Sigmoid colon (tissue), 7 donors: ENCODE measurements around the gene PTPRO. TPM values are rescaled to one million over a fixed set of nuclear protein-coding genes. Genes with fewer than 3 reads are reported as not detected.

Experiments
- DNase-seq: peaks from one replicate; pipeline ENCODE4 v3.0.0-alpha.2; 2019
- H3K27ac ChIP-seq, 4 donors: fragments of 200-600 bp; sonication (generic); one replicate each; pipeline ENCODE4 v1.5.1; 2016 to 2019; ENCODE audit warnings: mild to moderate bottlenecking in 1 of 4
- H3K27me3 ChIP-seq, 3 donors: fragments of 200-600 bp; sonication (generic); one replicate each; pipeline ENCODE4 v1.5.1; 2019; ENCODE audit warnings: mild to moderate bottlenecking in 1 of 3
- H3K36me3 ChIP-seq, 4 donors: fragments of 200-600 bp; sonication (generic); one replicate each; pipeline ENCODE4 v1.5.1; 2016 to 2019
- H3K4me1 ChIP-seq, 4 donors: fragments of 200-600 bp; sonication (generic); one replicate each; pipeline ENCODE4 v1.5.1; 2017 to 2019
- H3K4me3 ChIP-seq, 4 donors: fragments of 200-600 bp; sonication (generic); one replicate each; pipeline ENCODE4 v1.5.1; 2017 to 2019; ENCODE audit warnings: mild to moderate bottlenecking in 2 of 4, moderate library complexity in 1 of 4
- H3K9me3 ChIP-seq, 4 donors: fragments of 200-600 bp in 3 of 4; sonication (generic) in 3 of 4; one replicate each; pipeline versions ENCODE4 v1.5.1 to v1.6.1; 2013 to 2019
- EP300 ChIP-seq, 4 donors: sonication (generic); formaldehyde crosslinking; IDR thresholded peaks; one replicate each; pipeline ENCODE4 v1.6.1; 2017; ENCODE audit warnings: antibody characterized with exemption in 4 of 4
- POLR2A ChIP-seq, 2 donors: fragments of 450-650 bp; IDR thresholded peaks; one replicate each; pipeline ENCODE4 v1.6.1; 2016; ENCODE audit warnings: antibody characterized with exemption in 2 of 2, mild to moderate bottlenecking in 2 of 2, moderate library complexity in 2 of 2
- POLR2AphosphoS5 ChIP-seq, 4 donors: sonication (generic); formaldehyde crosslinking; IDR thresholded peaks; one replicate each; pipeline ENCODE4 v1.6.1; 2017; ENCODE audit warnings: antibody characterized with exemption in 4 of 4
- WGBS, 2 donors: extraction: QIAGEN DNeasy Blood & Tissue Kit; methylation state at CpG; one replicate each; pipeline ENCODE4 v1.1.7; 2013; 5-methylcytosine and 5-hydroxymethylcytosine counted together
- intact Hi-C: fragments of 100-400 bp; cut with DNase I; formaldehyde crosslinking; loops from one replicate; pipeline ENCODE4 v1.15.1; 2023
- polyA plus RNA-seq, 3 donors: library from polyadenylated mRNA; stranded (reverse); fragments of 200-250 nt; gene quantifications; one replicate each; pipeline ENCODE4 v1.2.3, GENCODE V29; 2013
- total RNA-seq, 4 donors: library from RNA; depleted of rRNA; stranded (reverse); fragments of >200 nt; gene quantifications; one replicate each; pipeline ENCODE4 v1.1.0, GENCODE V29; 2016
- TF ChIP-seq, protein P1 (sequence below), 4 experiments: fragments of 450-650 bp in 3 of 4; fragments of 200-600 bp in 1 of 4; IDR thresholded peaks; one replicate each; pipeline ENCODE4 v1.5.1; 2016 to 2019; ENCODE audit warnings: antibody characterized with exemption in 4 of 4, mild to moderate bottlenecking in 3 of 4, moderate library complexity in 2 of 4
- donor health status: healthy with polysubstance abuse.
- donor health status: Bipolar disorder and iron deficiency.
- donor health status: healthy.

The PTPRO gene
- total and polyA plus RNA-seq, 7 donors: 0.99 to 8.5 (median 1.9) TPM

DNA sequence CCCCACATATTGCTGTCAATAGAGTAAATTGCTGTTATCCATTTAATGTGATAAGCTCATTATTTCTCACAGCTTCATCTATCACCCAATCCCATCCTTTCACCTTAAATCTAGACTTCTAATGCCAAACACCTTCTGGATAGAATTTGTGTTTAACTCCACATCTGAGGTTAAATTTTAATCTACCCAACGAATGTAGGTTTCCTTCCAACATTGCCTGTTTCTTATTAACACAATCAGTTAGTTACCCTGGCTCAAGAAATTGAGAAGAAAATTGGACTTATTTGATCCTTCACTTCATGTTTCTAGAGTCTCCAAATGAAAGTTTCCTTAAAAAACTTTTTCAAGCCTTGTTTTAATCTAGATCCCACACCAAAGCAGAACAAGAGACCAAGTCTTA, 67.3 kb downstream of the PTPRO start:
- no peak overlapping the region for H3K4me3 ChIP-seq
- no peak for DNase-seq
- no peaks in the 10 kb centered on the region for H3K4me1 ChIP-seq
- intact Hi-C loops: no loop called here
- no peak for TF ChIP-seq POLR2A (IDR thresholded peaks at IDR 0.05)
- TF ChIP-seq, protein P1, sequence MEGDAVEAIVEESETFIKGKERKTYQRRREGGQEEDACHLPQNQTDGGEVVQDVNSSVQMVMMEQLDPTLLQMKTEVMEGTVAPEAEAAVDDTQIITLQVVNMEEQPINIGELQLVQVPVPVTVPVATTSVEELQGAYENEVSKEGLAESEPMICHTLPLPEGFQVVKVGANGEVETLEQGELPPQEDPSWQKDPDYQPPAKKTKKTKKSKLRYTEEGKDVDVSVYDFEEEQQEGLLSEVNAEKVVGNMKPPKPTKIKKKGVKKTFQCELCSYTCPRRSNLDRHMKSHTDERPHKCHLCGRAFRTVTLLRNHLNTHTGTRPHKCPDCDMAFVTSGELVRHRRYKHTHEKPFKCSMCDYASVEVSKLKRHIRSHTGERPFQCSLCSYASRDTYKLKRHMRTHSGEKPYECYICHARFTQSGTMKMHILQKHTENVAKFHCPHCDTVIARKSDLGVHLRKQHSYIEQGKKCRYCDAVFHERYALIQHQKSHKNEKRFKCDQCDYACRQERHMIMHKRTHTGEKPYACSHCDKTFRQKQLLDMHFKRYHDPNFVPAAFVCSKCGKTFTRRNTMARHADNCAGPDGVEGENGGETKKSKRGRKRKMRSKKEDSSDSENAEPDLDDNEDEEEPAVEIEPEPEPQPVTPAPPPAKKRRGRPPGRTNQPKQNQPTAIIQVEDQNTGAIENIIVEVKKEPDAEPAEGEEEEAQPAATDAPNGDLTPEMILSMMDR (IDR thresholded peaks at IDR 0.05): no peak
- TF ChIP-seq EP300 (IDR thresholded peaks at IDR 0.05): no peak
- no peak for TF ChIP-seq POLR2AphosphoS5 (IDR thresholded peaks at IDR 0.05)
- H3K27ac ChIP-seq: no peak overlapping the region
- WGBS, 2 donors: 33 to 62% methylated on average over 1 of the region's 1 CpG
- H3K36me3 ChIP-seq: no peaks in the 10 kb centered on the region
- no peaks in the 10 kb centered on the region for H3K27me3 ChIP-seq
- H3K9me3 ChIP-seq: no peaks in the 10 kb centered on the region

DNA sequence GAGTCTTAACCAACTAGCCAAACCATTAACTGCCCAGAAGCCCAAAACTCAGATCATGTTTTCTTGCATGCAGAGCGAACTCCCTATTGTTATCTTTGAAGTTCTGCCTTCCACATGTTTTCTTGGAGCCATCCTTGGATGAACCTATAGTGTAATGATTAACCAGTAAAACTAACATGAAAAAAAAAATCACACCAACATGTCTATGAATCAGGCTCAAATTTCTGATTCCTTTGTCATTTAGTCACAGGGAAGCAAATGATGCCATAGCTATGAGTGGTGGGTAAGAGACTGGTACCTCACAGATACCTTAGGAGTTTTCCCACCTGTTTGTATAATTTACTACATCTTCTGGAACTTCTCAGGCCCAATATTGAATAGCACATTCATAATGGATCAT, 70.7 kb downstream of the PTPRO start:
- no peak for DNase-seq
- intact Hi-C loops: no loop called here
- H3K9me3 ChIP-seq: no peaks in the 10 kb centered on the region
- H3K4me3 ChIP-seq: no peak overlapping the region
- no peak overlapping the region for H3K27ac ChIP-seq
- no peaks in the 10 kb centered on the region for H3K27me3 ChIP-seq
- TF ChIP-seq EP300 (IDR thresholded peaks at IDR 0.05): no peak
- TF ChIP-seq, protein P1 (IDR thresholded peaks at IDR 0.05): no peak
- TF ChIP-seq POLR2AphosphoS5 (IDR thresholded peaks at IDR 0.05): no peak
- 88 to 93% methylated on average over 1 of the region's 1 CpG for WGBS, 2 donors
- no peaks in the 10 kb centered on the region for H3K4me1 ChIP-seq
- no peaks in the 10 kb centered on the region for H3K36me3 ChIP-seq

DNA sequence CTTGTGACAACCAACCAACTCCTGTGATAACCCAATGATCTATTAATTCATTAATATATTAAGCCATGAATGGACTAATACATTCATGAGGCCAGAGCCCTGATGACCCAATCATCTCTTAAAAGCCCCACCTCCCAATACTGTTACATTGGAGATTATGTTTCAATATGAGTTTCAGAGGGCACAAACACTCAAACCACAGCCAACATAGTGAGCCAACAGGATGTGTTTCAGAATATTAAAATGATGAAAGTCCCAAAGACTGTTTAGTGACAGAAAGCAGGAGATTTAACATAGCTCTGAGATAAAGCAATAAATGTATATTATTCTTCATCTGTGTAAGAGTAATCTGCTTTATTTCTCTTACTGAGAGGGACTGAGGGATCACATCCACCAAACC, 71.7 kb downstream of the PTPRO start:
- no peak for DNase-seq
- H3K27me3 ChIP-seq: no peaks in the 10 kb centered on the region
- no peaks in the 10 kb centered on the region for H3K4me1 ChIP-seq
- intact Hi-C loops: no loop called here
- H3K4me3 ChIP-seq: no peak overlapping the region
- H3K36me3 ChIP-seq: no peaks in the 10 kb centered on the region
- no peak overlapping the region for H3K27ac ChIP-seq
- TF ChIP-seq EP300 (IDR thresholded peaks at IDR 0.05) (no peak), POLR2AphosphoS5 (IDR thresholded peaks at IDR 0.05) (no peak), POLR2A (IDR thresholded peaks at IDR 0.05) (no peak)
- TF ChIP-seq, protein P1 (IDR thresholded peaks at IDR 0.05): no peak
- H3K9me3 ChIP-seq: no peaks in the 10 kb centered on the region

DNA sequence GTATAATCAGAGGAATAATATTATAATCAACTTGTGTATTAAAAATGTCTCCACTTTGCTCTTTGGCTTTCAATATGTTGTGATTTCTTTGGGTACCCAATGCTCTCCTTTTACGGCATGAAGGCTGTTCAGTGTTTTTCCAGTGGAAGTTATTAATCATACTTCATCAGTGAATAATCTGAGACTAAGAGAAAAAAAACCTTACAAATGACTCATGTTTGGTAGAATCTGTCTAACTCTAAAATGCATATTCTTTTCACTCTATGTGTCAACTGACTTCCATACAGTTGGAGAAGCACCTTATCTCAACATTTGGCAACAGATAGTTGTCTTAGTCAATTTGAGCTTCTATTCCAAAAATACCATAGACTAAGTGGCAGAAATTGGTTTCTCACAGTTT, 82.2 kb downstream of the PTPRO start:
- H3K9me3 ChIP-seq: no peaks in the 10 kb centered on the region
- H3K27ac ChIP-seq: no peak overlapping the region
- no peaks in the 10 kb centered on the region for H3K36me3 ChIP-seq
- no peak for DNase-seq
- 0% methylated on average over 1 of the region's 1 CpG for WGBS, 2 donors
- H3K27me3 ChIP-seq: no peaks in the 10 kb centered on the region
- TF ChIP-seq EP300 (IDR thresholded peaks at IDR 0.05): no peak
- no peak for TF ChIP-seq POLR2AphosphoS5 (IDR thresholded peaks at IDR 0.05)
- no peak for TF ChIP-seq POLR2A (IDR thresholded peaks at IDR 0.05)
- TF ChIP-seq, protein P1 (IDR thresholded peaks at IDR 0.05): no peak
- no peaks in the 10 kb centered on the region for H3K4me1 ChIP-seq
- intact Hi-C loops: no loop called here
- H3K4me3 ChIP-seq: no peak overlapping the region

DNA sequence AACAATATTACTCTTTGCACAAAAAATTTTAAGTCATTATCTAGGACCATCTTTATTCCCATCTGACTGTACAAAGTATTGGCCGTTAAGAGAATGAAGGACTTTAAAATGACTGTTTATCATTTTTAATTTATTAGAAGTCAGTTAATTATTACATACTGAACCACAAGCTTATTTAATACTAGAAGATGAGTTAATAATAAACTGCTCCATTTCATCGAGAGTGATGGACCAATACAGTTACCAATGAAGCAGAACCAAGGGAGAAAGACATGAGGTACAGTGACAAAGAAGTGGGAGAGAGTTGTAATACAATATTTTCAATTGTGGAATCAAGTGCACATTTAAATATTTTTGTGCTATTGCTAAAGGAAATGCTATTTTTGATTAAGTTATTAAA, 83.3 kb downstream of the PTPRO start:
- H3K4me3 ChIP-seq: no peak overlapping the region
- intact Hi-C loops: no loop called here
- H3K27me3 ChIP-seq: no peaks in the 10 kb centered on the region
- TF ChIP-seq EP300 (IDR thresholded peaks at IDR 0.05) (no peak), POLR2A (IDR thresholded peaks at IDR 0.05) (no peak), POLR2AphosphoS5 (IDR thresholded peaks at IDR 0.05) (no peak)
- TF ChIP-seq, protein P1 (IDR thresholded peaks at IDR 0.05): no peak
- no peaks in the 10 kb centered on the region for H3K9me3 ChIP-seq
- DNase-seq: no peak
- no peaks in the 10 kb centered on the region for H3K36me3 ChIP-seq
- H3K27ac ChIP-seq: no peak overlapping the region
- H3K4me1 ChIP-seq: no peaks in the 10 kb centered on the region
- 91 to 94% methylated on average over 2 of the region's 2 CpGs for WGBS, 2 donors
